ENCODE measurements around the gene ARHGEF28.

The ARHGEF28 gene

DNA sequence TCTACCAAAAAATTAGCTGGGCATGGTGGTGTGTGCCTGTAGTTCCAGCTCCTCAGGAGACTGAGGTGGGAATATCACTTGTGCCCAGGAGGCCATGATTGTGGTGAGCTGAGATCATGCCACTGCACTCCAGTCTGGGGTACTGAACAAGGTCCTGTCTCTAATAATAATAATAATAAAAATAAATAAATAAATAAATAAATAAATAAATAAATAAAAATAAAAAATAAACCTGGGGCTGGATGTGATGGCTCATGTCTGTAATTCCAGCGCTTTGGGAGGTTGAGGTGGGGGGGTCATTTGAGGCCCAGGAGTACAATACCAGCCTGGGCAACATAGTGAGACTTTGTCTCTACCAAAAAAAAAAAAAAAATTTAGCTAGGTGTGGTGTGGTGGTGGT lies 113.7 kb downstream of the ARHGEF28 start:
- ChIA-PET POLR2A (no interaction called here), CTCF (interaction anchor here (1.2 to 1.6 kb wide), 2 partner anchors 43 to 149 kb away, joined by 3 read pairs; no protein-coding TSS in a partner anchor)
- DNase-seq (ENCODE audit: extremely low spot score), result no peak
- TF ChIP-seq, protein P1, sequence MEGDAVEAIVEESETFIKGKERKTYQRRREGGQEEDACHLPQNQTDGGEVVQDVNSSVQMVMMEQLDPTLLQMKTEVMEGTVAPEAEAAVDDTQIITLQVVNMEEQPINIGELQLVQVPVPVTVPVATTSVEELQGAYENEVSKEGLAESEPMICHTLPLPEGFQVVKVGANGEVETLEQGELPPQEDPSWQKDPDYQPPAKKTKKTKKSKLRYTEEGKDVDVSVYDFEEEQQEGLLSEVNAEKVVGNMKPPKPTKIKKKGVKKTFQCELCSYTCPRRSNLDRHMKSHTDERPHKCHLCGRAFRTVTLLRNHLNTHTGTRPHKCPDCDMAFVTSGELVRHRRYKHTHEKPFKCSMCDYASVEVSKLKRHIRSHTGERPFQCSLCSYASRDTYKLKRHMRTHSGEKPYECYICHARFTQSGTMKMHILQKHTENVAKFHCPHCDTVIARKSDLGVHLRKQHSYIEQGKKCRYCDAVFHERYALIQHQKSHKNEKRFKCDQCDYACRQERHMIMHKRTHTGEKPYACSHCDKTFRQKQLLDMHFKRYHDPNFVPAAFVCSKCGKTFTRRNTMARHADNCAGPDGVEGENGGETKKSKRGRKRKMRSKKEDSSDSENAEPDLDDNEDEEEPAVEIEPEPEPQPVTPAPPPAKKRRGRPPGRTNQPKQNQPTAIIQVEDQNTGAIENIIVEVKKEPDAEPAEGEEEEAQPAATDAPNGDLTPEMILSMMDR (IDR thresholded peaks at IDR 0.05; ENCODE audit: control extremely low read depth, extremely low read depth, low read depth, missing control alignments), result no peak

DNA sequence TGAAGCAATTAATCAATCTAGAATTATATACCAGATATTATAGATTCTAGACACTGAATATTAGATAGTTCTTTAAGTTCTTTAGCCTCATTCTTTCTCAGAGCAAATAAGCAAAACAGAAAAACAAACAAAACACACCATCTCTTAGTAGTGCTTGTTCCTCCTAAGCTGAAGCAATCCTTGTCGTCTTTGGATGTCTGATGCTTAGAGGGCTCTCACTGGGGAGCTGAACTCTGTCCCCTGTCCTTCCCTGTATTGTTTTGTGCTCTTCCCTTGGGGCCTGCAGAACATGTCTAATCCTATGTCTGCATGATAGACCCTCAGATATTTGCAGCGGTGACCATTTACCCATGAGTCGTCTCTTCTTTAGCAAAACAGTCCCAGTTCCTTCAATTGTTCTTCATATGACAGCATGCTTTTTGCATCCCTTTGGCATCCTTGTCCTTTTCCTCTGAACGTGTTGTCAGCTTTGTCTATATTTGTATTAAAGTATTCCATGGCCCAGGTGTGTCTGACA lies 114.3 kb downstream of the ARHGEF28 start:
- CTCF ChIA-PET, result interaction anchor here (0.5 to 1.6 kb wide), 6 partner anchors 11 to 150 kb away, joined by 3 to 5 read pairs (median 4); no protein-coding TSS in a partner anchor
- POLR2A ChIA-PET, result no interaction called here
- TF ChIP-seq, protein P1 (IDR thresholded peaks at IDR 0.05; ENCODE audit: control extremely low read depth, extremely low read depth, low read depth, missing control alignments), result no peak
- DNase-seq (ENCODE audit: extremely low spot score), result no peak

DNA sequence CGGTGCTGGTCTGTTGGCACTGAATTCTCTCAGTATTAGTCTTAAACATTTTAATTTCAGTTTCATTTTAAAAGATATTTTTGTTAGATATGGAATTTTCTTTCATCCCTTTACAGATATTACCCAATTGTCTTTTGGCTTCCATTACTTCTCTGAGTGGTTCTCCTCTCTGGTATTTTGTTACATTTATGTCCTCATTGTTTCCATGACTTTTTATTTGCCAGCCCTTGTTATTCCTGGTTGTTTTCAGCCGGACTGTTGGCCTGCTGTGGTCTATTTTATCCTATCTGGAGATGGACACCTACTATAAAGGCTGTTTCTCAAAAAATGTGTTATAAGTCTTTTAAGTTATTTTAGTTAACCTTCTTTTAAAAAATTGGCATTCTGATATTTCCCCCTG lies 117.2 kb downstream of the ARHGEF28 start:
- CTCF ChIA-PET, result no interaction called here
- TF ChIP-seq, protein P1 (IDR thresholded peaks at IDR 0.05; ENCODE audit: control extremely low read depth, extremely low read depth, low read depth, missing control alignments), result no peak
- DNase-seq (ENCODE audit: extremely low spot score), result no peak
- POLR2A ChIA-PET, result no interaction called here

DNA sequence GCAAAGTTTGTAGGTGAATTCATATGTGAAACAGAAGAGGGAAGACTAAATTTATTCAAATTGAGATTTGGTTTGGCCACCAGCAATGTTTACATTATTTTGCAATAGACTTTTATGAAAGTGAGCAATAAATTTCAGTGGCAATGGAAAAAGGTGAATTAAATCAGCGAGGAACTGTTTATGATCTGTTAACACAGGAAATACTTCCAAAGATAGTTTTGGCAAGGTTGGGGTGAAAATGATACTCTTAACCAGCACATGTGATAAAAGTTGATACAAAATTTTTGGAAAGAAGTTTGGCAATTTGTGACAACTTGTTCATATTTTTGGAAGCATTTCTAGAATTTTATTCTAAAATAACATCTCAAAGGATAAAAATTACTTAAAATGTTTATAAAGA lies 119.8 kb downstream of the ARHGEF28 start:
- ChIA-PET POLR2A (no interaction called here), CTCF (no interaction called here)
- DNase-seq (ENCODE audit: extremely low spot score), result no peak
- TF ChIP-seq, protein P1 (IDR thresholded peaks at IDR 0.05; ENCODE audit: control extremely low read depth, extremely low read depth, low read depth, missing control alignments), result no peak

- DNase-seq (ENCODE audit: extremely low spot score), result no peak
- CTCF ChIA-PET, result interaction anchor here (0.8 kb wide), 1 partner anchor 15 kb away, joined by 3 read pairs; no protein-coding TSS in a partner anchor
- TF ChIP-seq, protein P1 (IDR thresholded peaks at IDR 0.05; ENCODE audit: control extremely low read depth, extremely low read depth, low read depth, missing control alignments), result no peak
These were observed 120.6 kb downstream of the ARHGEF28 start for GRCh38 chr5:73746608-73747007.

DNA sequence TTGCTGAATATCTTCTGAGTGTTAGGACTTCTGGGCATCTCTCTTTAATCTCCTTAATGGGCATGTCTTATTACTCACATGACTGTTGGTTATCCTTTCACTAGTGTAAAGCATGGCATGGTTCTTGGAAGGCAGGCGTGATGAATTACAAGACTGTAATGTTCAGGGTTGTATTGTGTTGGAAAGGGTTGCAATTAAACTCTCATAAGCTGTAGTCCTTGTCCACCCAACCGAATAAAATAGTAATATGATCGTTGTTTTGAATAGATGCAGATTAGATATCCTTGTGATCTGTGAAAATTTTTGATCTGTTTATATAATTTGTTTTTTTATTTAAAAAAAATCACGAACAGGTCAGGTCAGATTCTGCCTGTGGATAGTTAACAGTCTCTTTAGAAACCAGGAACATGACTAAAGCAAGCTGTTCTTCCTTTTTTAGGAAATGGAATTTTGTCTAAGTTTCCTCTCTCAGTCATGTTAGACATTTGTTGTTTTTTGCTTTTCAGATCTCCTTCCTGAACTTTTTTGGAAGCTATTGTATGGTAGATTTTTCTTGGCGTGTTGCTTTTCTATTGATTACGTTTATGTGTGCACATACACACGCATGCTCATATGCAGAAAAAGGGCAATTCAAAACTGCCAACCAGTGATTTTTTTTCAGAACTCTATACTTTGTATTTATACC lies 121.8 kb downstream of the ARHGEF28 start:
- CTCF ChIA-PET, result no interaction called here
- POLR2A ChIA-PET, result no interaction called here
- DNase-seq (ENCODE audit: extremely low spot score), result no peak

More at GRCh38 chr5:73746608-73747007, 120.6 kb downstream of the ARHGEF28 start:
- POLR2A ChIA-PET, result no interaction called here

More for the DNA sequence above, 121.8 kb downstream of the ARHGEF28 start:
- TF ChIP-seq, protein P1 (IDR thresholded peaks at IDR 0.05; ENCODE audit: control extremely low read depth, extremely low read depth, low read depth, missing control alignments), result no peak
